HCT116 (cell line): ENCODE results near the gene DTNB.

Experiments used
- CEBPB ChIP-seq: IDR thresholded peaks from 2 replicates; pipeline ENCODE4 v1.6.1; 2012; ENCODE audit warnings: low read depth
- EZH2 ChIP-seq: fragments of 200-600 bp; sonication (generic); IDR thresholded peaks from 2 replicates; pipeline ENCODE4 v1.6.1; 2017; ENCODE audit warnings: antibody characterized with exemption, mixed run types
- EZH2phosphoT487 ChIP-seq: fragments of 200-600 bp; IDR thresholded peaks from 2 replicates; pipeline ENCODE4 v1.6.1; 2018; ENCODE audit warnings: antibody characterized with exemption, borderline replicate concordance
- TF ChIP-seq, protein P1 (sequence below): IDR thresholded peaks from 2 replicates; pipeline ENCODE4 v1.6.1; 2012
- TF ChIP-seq, protein P2 (sequence below), 3 experiments: fragments of 200-600 bp in 1 of 3; sonication (generic) in 1 of 3; IDR thresholded peaks in 2 of 3; conservative IDR thresholded peaks in 1 of 3; 2 replicates each; pipeline ENCODE4 v1.5.1; 2012 to 2017; ENCODE audit warnings: low read depth in 2 of 3, low read length in 2 of 3, antibody characterized with exemption in 1 of 3, borderline replicate concordance in 1 of 3, control low read depth in 1 of 3, mild to moderate bottlenecking in 1 of 3, mixed read lengths in 1 of 3, mixed run types in 1 of 3, moderate library complexity in 1 of 3; ENCODE audit not compliant: insufficient read depth in 1 of 3

DNA sequence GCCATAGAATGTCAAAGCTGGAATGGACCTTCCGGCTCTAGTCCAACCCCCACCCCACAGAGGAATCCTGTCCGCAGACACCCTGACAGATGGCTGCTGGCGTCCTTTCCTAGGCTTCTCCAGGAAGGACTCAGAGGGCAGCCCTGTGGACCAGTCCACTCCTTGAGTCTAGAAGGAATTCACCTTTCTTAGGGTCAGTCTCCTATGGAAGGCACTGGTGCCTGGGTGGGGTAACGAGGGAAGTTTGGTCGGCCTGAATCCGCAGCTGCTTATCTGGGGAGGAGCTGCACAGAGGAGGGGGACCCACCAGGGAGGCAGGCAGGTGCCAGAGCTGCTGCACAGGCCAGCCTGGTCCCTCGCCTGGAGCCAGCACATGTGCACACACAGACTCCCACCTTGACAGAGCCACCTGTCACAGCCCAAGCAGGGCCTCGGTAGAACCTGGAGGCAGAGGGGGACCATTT is 334.1 kb downstream of the DTNB start:
- TF ChIP-seq, protein P1, sequence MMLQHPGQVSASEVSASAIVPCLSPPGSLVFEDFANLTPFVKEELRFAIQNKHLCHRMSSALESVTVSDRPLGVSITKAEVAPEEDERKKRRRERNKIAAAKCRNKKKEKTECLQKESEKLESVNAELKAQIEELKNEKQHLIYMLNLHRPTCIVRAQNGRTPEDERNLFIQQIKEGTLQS: no peak
- TF ChIP-seq CEBPB (no peak), EZH2 (no peak), EZH2phosphoT487 (no peak)
- TF ChIP-seq, protein P2, sequence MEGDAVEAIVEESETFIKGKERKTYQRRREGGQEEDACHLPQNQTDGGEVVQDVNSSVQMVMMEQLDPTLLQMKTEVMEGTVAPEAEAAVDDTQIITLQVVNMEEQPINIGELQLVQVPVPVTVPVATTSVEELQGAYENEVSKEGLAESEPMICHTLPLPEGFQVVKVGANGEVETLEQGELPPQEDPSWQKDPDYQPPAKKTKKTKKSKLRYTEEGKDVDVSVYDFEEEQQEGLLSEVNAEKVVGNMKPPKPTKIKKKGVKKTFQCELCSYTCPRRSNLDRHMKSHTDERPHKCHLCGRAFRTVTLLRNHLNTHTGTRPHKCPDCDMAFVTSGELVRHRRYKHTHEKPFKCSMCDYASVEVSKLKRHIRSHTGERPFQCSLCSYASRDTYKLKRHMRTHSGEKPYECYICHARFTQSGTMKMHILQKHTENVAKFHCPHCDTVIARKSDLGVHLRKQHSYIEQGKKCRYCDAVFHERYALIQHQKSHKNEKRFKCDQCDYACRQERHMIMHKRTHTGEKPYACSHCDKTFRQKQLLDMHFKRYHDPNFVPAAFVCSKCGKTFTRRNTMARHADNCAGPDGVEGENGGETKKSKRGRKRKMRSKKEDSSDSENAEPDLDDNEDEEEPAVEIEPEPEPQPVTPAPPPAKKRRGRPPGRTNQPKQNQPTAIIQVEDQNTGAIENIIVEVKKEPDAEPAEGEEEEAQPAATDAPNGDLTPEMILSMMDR (IDR thresholded peaks at IDR 0.05 in 2 of 3, conservative IDR thresholded peaks at IDR 0.05 in 1 of 3; ENCODE audit: borderline replicate concordance in 1 of 3, insufficient read depth in 1 of 3, low read depth in 2 of 3, low read length in 2 of 3): no peak
